GM12891 (cell line): ENCODE results near the gene RALB.

Source experiments
- POLR2A ChIP-seq: IDR thresholded peaks from 2 replicates; pipeline ENCODE4 v1.6.1; 2011; ENCODE audit warnings: low read depth, low read length, control low read depth
- POLR2AphosphoS5 ChIP-seq: IDR thresholded peaks from 2 replicates; pipeline ENCODE4 v1.6.1; 2011; ENCODE audit warnings: low read depth, low read length, control low read depth

GRCh38 chr2:120203251-120204021, 49.2 kb upstream of the RALB start:
- TF ChIP-seq POLR2A (no peak), POLR2AphosphoS5 (no peak)
